Stimulated activated CD4-positive, alpha-beta T cell treated with anti-CD3 and anti-CD28 coated beads, Interleukin-2, amount 100 ng/mL, for 24 hours (primary cell): ENCODE data around the gene EPHA8.

Source experiments
- DNase-seq, 2 donors: peaks; one replicate each; pipeline ENCODE4 v3.0.0-alpha.2; 2020

Gene EPHA8

DNA sequence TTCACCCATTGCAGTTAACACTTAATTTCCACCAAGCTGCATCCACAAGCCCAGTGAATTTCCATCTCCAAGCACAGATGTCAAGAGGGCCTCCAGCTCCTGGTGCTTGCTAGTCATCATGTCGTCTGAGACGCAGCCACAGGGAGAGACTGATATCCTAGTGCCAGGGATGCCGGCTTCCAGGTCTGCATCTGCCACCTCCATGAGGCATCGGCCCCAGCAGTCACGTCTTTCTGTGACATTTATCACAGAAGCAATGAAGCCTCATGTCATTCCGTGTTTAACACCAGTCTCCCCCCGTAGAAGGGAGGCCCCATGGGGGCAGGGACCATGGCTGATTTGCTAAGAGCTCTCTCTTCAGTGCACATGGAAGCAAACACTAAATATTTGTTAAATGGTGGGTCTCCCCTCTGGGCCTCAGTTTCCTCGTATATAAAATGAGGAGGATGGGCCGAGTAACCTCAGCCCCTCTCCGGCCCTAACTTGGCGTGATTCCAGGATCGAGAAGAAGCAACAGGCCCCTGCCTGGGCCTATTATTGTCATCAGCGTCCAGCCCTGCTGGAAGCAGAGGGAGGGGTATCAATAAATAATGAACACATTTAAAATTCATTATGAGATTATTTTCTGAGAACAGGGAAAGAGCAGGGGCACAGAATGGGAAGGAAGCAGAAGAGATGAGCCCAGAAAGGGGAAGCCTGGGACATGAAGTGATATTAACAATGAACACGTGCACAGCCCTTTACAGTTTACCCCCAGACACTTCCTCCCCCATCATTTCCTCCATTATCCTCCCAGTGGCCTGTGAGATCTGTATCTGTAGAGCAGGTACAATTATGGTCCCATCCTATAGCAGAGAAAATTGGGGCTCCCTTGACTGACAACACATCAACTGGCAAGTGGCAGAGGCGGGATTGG lies 88.9 kb downstream of the EPHA8 start:
- no peak for DNase-seq

DNA sequence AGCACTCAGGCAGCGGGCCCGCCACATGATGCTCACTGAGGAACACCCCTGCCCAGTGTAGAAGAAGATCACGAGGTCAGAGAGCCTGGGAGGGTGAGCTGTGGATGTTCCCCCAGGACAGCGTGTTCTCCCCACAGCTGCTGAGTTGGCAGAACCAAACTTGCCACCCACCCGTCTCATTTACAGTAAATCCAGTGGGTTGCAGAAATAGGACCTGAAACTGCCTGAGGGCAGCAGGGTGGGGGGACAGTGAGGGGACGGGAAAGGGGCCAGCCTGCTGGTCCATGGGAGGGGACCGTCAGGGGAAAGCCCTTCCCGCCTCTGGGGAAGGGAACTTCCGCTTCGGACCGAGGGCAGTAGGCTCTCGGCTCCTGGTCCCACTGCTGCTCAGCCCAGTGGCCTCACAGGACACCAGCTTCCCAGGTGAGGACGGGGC lies 89.6 kb downstream of the EPHA8 start, which contains the start of gene C1QB:
Gene C1QB, plus strand, starts transcription at position 356 of the 436 bp plus-strand sequence. CDS start 6,227 bp downstream, outside the sequence.
- no peak for DNase-seq
